HG02973 (cell line): Measurements from ENCODE around the gene SLC25A36.
A peak's percentile ranks its signal among the peaks of the same experiment; 100 is the strongest.

ENCODE experiments used
- ATAC-seq: cut with Tn5 transposase; IDR thresholded peaks from one replicate; pipeline ENCODE4 v1.9.1; 2021; ENCODE audit warnings: moderate library complexity; ENCODE audit not compliant: unreplicated experiment

SLC25A36 gene

GRCh38 chr3:140941434-140942220, at the start of gene SLC25A36:
SLC25A36 (plus strand) TSS chr3:140941836; CDS start chr3:140942055, 219 bp downstream.
- ATAC-seq, result peak; percentile 95

- no peak for ATAC-seq
Measured at GRCh38 chr3:140896997-140897396, 44.6 kb upstream of the SLC25A36 start.

GRCh38 chr3:140898340-140899180, 43.1 kb upstream of the SLC25A36 start:
- ATAC-seq, result peak; percentile 72

GRCh38 chr3:140899363-140899762, 42.3 kb upstream of the SLC25A36 start:
- ATAC-seq, result no peak

GRCh38 chr3:140902791-140903190, 38.8 kb upstream of the SLC25A36 start:
- no peak for ATAC-seq

- no peak for ATAC-seq
Measured at GRCh38 chr3:140903196-140903595, 38.4 kb upstream of the SLC25A36 start.

- no peak for ATAC-seq
Measured at GRCh38 chr3:140904521-140904920, 37.1 kb upstream of the SLC25A36 start.

GRCh38 chr3:140905559-140905958, 36.1 kb upstream of the SLC25A36 start:
- ATAC-seq, result no peak

GRCh38 chr3:140906785-140907184, 34.9 kb upstream of the SLC25A36 start:
- no peak for ATAC-seq

GRCh38 chr3:140910860-140911259, 30.8 kb upstream of the SLC25A36 start:
- ATAC-seq, result no peak

GRCh38 chr3:140911822-140912221, 29.8 kb upstream of the SLC25A36 start:
- ATAC-seq, result no peak

- ATAC-seq, result no peak
Measured at GRCh38 chr3:140913728-140914127, 27.9 kb upstream of the SLC25A36 start.

GRCh38 chr3:140914384-140914945, 27.2 kb upstream of the SLC25A36 start:
- ATAC-seq, result no peak

- ATAC-seq, result no peak
Measured at GRCh38 chr3:140916603-140917002, 25.0 kb upstream of the SLC25A36 start.

- ATAC-seq, result no peak
Measured at GRCh38 chr3:140917772-140918171, 23.9 kb upstream of the SLC25A36 start.

- no peak for ATAC-seq
Measured at GRCh38 chr3:140920029-140920428, 21.6 kb upstream of the SLC25A36 start.

GRCh38 chr3:140922634-140923033, 19.0 kb upstream of the SLC25A36 start:
- no peak for ATAC-seq

- no peak for ATAC-seq
Measured at GRCh38 chr3:140924097-140924873, 17.4 kb upstream of the SLC25A36 start.

- no peak for ATAC-seq
Measured at GRCh38 chr3:140927279-140928069, 14.2 kb upstream of the SLC25A36 start.

GRCh38 chr3:140929446-140929845, 12.2 kb upstream of the SLC25A36 start:
- ATAC-seq, result no peak
